ENCODE data around the gene COX20. TPM values are rescaled to one million over a fixed set of nuclear protein-coding genes. Genes with fewer than 3 reads are reported as not detected.
"Not testable (repeated sequence)": the region's sequence is repeated elsewhere in the genome, so short reads cannot be mapped to it uniquely, and the experiment has no call there.

Gene COX20
- total RNA-seq, 1 experiment from 2014 or later = 50.2 TPM

DNA sequence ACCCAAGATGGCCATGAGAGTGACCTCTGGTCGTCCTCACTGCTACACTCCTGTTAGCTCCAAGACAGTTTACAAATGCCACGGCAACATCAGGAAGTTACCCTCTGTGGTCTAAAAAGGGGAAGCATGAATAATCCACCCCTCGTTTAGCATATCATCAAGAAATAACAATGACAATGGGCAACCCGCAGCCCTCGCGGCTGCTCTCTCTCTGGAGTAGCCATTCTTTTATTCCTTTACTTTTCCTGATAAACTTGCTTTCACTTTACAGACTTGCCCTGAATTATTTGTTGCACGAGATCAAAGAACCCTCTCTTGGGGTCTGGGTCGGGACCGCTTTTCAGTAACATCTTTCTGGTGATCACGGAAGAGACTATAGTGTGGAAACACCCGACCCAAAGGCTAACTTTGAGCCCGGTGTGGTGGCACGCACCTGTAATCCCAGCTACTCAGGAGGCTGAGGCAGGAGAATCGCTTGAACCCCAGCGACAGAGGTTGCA lies 19.8 kb upstream of the COX20 start:
- in situ Hi-C loops (cut with HindIII; ENCODE audit: low pct_unique_long_range_greater_than_20kb, low sequenced_read_pairs) = no loop called here
- DNase-seq (ENCODE audit: low read depth) = no peak

- in situ Hi-C loops (cut with HindIII; ENCODE audit: low pct_unique_long_range_greater_than_20kb, low sequenced_read_pairs) = no loop called here
- no peak for DNase-seq (ENCODE audit: low read depth)
Observed at GRCh38 chr1:244817415-244817894, 18.0 kb upstream of the COX20 start.

DNA sequence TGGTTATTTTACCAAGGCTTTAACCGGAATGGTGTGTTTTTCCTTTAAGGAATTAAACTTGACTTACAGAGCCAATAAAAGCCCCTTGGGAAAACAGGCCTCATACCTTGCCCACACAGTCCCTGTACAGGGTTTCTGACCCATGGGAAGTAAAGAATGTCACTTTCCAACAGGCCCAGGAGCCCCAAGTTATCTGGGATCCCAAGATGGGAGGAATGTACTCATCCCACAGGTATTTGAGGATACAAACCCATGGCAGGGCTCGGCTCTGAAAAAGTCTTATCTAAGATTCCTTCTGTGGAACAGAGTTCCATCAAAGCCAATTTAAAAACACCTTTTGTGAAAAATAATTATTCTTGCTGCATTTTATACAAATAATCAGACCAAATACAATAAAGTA lies 15.3 kb upstream of the COX20 start:
- no peak for DNase-seq (ENCODE audit: low read depth)

GRCh38 chr1:244821134-244821533 lies 14.3 kb upstream of the COX20 start:
- no peak for DNase-seq (ENCODE audit: low read depth)
- in situ Hi-C loops (cut with HindIII; ENCODE audit: low pct_unique_long_range_greater_than_20kb, low sequenced_read_pairs) = no loop called here

More for the DNA sequence above, 15.3 kb upstream of the COX20 start:
- in situ Hi-C loops (cut with HindIII; ENCODE audit: low pct_unique_long_range_greater_than_20kb, low sequenced_read_pairs) = no loop called here

DNA sequence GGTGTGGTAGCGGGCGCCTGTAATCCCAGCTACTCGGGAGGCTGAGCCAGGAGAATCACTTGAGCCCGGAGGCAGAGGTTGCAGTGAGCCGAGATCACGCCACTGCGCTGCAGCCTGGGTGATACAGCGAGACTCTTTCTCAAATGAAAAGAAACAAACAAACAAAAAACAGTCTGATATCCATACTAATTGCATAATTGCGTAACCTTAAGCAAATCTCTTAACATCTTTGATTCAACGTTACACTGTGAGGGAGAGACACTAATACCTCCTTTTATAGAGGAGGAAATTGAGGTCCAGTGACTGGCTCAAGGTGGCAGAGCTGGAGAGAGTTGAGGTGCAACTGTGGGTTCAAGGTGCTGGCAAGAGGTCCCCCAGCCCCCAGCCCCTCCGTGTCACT lies 12.6 kb upstream of the COX20 start:
- no peak for DNase-seq (ENCODE audit: low read depth)
- in situ Hi-C loops (cut with HindIII; ENCODE audit: low pct_unique_long_range_greater_than_20kb, low sequenced_read_pairs) = no loop called here

GRCh38 chr1:244826712-244827111 lies 8.7 kb upstream of the COX20 start:
- DNase-seq (ENCODE audit: low read depth) = no peak
- in situ Hi-C loops (cut with HindIII; ENCODE audit: low pct_unique_long_range_greater_than_20kb, low sequenced_read_pairs) = no loop called here

DNA sequence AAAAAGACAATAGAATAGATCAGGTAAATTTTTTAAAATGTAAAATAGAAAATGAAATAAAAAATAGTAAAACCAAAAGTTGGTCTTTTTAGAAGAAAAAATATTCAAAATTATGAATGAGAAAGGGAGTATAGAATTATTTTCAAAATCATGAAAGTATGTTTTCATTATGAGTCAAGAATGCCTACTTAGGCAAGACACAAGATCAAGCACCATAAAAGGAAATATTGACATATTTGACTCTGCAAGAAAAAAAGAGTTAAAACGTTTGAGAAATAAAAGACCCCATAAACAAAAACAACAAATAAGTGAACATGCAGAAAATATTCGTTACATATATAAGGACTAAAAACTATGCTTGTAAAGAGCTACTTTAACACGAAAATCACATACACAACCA lies 4.8 kb upstream of the COX20 start:
- DNase-seq (ENCODE audit: low read depth) = no peak
- in situ Hi-C loops (cut with HindIII; ENCODE audit: low pct_unique_long_range_greater_than_20kb, low sequenced_read_pairs) = no loop called here

DNA sequence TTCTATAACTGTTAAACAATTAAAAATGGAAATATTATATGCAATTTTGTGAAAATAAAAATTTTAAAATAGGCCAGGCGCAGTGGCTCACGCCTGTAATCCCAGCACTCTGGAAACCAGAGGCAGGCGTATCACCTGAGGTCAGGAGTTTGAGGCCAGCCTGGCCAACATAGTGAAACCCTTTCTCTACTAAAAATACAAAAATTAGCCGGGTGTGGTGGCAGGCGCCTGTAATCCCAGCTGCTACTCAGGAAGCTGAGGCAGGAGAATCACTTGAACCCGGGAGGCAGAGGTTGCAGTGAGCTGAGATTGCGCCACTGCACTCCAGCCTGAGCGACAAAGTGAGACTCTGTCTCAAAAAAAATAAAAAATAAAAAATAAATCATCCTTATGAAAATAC lies 2.2 kb upstream of the COX20 start:
- DNase-seq (ENCODE audit: low read depth); in situ Hi-C loops (cut with HindIII; ENCODE audit: low pct_unique_long_range_greater_than_20kb, low sequenced_read_pairs): not testable (repeated sequence)

DNA sequence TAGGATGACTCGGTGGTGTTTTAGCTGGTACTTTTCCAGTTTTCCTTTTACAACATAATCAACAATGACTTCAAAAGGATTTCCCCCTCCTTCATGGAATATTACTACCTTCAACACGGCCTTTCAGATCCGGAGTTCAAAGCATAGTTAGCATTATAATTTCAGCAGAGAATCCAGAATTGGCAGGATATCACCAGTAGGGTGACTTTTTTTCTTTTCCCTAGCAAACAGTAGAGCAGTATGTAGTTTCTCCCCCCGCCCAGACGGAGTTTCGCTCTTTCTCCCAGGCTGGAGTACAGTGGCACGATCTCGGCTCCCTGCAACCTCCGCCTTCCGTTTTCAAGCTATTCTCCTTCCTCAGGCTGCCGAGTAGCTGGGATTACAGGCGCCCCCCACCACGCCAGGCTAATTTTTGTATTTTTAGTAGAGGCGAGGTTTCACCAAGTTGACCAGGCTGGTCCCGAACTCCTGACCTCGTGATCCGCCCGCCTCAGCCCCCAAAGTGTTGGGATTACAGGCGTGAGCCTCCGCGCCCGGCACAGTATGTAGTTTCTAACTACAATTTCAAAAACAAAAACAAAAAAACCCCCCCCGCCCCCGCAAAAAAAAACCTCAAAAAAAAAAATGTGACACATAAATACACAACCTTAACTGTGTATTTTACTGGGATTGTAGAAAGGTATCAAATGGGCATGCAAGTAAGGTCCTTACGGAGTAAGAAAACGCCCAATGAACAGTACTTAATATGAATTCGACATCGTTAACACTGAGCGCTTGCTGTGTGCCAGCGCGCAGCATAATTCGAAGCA lies 1.5 kb upstream of the COX20 start:
- DNase-seq (ENCODE audit: low read depth) = peak; percentile 78
- in situ Hi-C loops (cut with HindIII; ENCODE audit: low pct_unique_long_range_greater_than_20kb, low sequenced_read_pairs) = no loop called here

DNA sequence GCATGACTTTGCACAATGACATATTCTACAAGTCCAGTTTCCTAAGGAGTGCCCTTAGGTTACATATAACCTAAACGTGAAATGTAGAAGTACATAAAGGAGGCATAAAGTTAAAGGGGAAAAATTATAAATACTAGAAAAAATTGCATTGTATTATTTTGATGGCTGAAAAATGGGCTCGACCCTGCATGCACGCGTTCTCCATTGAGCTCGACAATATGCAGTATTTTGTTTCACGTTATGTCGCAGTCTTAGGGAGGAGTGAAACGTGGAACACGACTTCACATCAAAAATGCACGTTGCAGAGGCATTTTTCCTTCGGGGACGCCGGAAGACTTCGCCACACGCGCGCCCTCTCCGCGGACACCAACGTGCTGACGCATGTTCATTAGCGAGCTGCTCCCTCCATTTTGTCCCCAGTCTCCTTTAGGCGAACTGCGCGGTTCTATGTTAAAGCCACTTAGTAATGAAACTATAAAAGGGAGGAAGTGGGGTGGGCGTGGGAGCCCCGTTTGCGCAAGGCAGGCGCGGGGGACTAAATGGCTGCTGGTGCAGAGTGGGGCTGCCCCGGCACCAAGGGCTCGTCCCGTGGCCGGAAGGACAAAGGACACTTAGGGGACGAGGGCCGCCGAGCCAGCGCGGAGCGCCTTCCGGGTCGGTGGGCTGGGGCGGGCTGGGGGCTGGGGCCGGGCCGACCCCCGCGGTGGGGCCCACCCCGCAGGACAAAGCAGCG lies 749 bp upstream of the COX20 start:
- in situ Hi-C loops (cut with HindIII; ENCODE audit: low pct_unique_long_range_greater_than_20kb, low sequenced_read_pairs) = no loop called here

DNA sequence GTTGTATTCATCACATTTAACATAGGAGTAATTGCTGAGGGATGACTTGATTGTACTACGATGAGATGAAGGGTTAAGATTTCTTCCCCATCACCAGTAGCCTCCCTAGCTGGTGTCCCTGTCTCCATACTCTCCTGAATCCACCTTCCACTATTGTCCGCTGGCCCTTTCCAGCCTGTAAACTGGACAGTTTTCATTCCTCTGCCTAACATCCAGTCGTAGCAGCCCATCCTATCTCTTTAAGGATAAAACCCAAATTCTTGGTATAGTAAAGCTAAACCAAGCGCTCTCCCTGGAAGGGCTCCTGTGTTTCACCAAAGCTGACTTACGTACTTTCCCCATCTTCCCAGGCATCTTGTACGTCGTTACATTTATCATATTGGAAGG lies 670 bp downstream of the COX20 start:
- DNase-seq (ENCODE audit: low read depth) = peak; percentile 45
- in situ Hi-C loops (cut with HindIII; ENCODE audit: low pct_unique_long_range_greater_than_20kb, low sequenced_read_pairs) = no loop called here

More for the DNA sequence above, 749 bp upstream of the COX20 start:
- DNase-seq (ENCODE audit: low read depth) = peak; percentile 90

DNA sequence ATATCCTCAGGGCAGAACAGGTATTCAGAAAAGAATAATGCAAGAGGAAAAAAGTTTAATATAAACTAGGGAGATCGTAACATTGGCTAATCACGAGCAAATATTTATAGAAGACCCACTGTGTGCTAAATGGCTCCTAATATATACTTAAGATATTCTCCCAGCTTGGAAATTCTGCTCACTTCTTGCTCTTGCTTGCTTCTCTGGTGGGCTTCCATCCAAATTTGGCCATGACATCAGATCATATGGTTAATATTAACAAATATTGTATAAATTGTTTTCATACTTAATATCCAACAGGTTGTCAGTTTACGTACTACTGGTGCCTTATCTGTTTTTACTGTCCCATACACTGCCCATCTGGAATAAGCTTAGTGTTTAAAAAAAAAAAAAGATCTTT lies 1.1 kb downstream of the COX20 start:
- in situ Hi-C loops (cut with HindIII; ENCODE audit: low pct_unique_long_range_greater_than_20kb, low sequenced_read_pairs) = no loop called here
- no peak for DNase-seq (ENCODE audit: low read depth)

DNA sequence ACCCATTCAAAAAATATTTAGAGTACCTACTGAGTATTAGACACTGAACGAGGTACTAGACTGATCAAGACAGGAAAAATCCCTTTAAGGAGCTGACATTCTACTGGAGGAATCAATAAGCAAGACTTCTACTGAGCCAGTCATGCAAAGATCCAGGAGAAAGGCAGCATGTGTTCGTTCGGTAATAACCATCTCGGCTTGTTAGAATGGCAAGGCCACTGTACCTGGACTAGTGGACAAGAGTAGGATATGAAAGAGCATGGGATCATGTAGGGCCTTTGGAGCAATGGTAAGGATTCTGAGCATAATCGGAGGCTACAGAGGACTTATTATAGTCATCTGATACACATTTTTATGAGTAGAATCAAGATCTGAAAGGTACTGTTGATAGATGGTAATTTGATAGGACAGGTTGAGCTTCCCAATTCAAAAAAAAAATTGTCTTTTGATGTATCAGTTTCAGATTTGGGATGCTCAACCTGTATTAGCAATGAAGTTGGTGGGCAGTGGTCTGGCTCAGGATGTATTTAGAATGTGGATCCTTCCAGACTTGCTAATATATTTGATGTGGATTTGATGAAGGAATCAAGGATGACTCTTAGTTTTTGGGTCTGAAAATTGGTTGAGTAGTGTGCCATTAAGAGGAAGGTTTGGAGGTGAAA lies 2.3 kb downstream of the COX20 start:
- in situ Hi-C loops (cut with HindIII; ENCODE audit: low pct_unique_long_range_greater_than_20kb, low sequenced_read_pairs) = no loop called here
- no peak for DNase-seq (ENCODE audit: low read depth)

DNA sequence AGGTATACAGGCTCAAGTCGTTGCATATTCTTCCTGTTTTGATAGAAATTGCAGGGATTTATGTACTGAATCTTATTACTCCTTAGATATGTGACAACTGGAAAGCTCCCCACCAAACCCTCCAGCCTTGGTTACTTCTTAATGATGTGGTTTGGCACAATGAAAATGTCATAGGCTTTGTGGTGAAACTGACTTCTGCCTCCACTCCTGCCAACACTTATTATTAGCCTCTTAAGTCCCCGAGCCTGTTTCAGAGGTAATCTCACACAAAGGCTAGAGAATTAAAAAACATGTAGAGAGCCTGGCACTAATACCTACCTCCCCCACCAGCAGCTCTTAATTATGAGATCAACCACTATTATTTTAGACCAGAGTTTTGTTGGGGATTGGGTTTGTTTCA lies 4.2 kb downstream of the COX20 start:
- no peak for DNase-seq (ENCODE audit: low read depth)
- in situ Hi-C loops (cut with HindIII; ENCODE audit: low pct_unique_long_range_greater_than_20kb, low sequenced_read_pairs) = no loop called here

DNA sequence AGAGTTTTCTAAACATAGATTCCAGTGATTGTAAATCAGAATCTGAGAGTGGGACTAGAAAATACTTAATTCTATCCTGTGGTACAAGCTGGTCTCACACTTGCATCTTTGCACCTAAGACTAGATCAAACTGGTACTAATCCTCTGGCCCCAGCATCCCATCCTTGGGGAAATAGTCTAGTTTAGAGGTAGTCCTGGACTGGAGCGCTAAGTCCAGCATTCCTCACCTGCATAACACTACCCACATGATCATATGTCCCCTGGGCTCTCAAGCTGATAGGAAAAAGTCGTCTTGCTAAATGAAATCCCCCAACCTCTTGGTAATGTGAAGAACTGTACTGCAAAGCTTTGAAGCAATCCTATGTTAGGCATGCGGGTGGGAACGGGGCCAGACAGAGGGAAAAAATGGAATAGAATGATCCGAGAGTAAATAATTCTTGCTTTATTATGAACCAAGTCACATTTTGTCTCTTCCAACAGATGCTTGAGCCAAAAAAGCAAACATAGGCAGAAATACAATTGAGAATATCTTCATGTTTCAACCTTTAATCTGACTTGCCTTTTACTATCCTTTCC lies 4.8 kb downstream of the COX20 start:
- in situ Hi-C loops (cut with HindIII; ENCODE audit: low pct_unique_long_range_greater_than_20kb, low sequenced_read_pairs) = no loop called here
- DNase-seq (ENCODE audit: low read depth) = no peak

GRCh38 chr1:244841273-244841927 lies 5.9 kb downstream of the COX20 start:
- in situ Hi-C loops (cut with HindIII; ENCODE audit: low pct_unique_long_range_greater_than_20kb, low sequenced_read_pairs) = no loop called here
- DNase-seq (ENCODE audit: low read depth) = peak; percentile 76

DNA sequence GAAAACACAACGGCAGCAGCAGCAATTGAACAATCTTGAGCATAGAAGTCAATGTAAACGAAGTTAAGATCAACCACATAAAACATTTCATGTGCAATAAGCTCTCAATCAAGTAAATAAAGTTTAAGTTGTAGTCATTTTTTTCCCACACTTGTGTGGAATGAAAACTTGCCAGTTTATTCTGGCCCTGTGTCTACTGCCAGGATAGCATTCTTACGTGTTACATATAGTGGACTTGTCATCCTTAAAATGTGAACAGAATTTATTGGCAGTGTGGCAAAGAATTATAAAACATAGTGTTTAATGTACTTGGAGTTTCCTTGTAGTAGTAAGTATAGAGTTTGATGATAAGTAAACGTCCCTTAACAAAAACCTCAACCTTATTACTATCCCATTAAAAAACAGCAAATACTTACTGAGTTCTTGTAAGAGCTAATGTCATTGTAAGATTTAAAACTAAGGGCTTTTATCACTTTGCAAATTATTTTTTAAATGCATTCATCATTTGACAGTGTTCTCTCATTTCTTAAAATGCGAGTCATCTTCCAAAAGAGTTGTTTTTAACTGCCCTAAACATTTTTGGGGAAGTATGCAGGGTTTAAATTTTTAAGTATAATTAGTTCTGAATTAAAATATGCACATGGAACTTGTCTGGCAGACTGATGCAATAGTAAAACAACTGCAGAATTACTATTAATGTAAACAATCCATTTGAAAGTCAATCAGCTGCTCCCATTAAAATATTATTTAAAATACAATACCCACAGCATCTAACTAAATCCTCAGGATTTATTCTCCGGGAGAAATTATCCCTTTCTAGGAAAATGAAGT lies 7.9 kb downstream of the COX20 start:
- in situ Hi-C loops (cut with HindIII; ENCODE audit: low pct_unique_long_range_greater_than_20kb, low sequenced_read_pairs) = no loop called here
- no peak for DNase-seq (ENCODE audit: low read depth)
